22Rv1 (cell line): ENCODE measurements around the gene CPSF4L.

Experiments used
- CTCF ChIP-seq: fragments of 450-650 bp; IDR thresholded peaks from 2 replicates; pipeline ENCODE4 v1.5.1; 2017; ENCODE audit warnings: mild to moderate bottlenecking
- ZFX ChIP-seq: fragments of 450-650 bp; IDR thresholded peaks from 2 replicates; pipeline ENCODE4 v1.6.1; 2017; ENCODE audit warnings: antibody characterized with exemption, borderline replicate concordance

DNA sequence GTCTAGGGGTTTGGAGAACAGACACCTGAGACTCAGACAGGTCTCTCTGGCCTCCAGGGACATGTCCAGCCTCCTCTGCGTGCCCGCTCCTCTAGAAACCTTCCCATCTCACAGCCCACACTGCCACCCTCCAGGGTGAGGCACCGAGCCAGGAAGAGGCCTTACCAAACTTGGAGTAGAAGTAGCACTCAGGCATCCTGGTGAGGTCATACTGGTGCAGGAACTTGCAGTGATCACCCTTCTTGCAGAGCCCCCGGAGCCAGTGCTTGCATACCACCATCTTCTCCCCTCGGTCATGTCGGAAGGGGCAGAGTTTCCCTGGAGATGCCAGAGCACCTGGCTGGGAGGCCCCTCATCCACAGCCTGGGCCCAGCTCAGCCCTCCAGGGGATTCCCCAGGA is 4.2 kb downstream of the CPSF4L start:
- TF ChIP-seq CTCF (no peak), ZFX (no peak)
